Left cardiac atrium (tissue), 4 donors: Measurements from ENCODE around the gene MAPK9. TPM values are rescaled to one million over a fixed set of nuclear protein-coding genes. Genes with fewer than 3 reads are reported as not detected.

Source experiments
- ATAC-seq, 2 donors: fragments of 200-7000 bp; cut with Tn5 transposase; one replicate each; pipeline ENCODE4 v1.9.1; 2020; ENCODE audit warnings: mild to moderate bottlenecking in 2 of 2, moderate library complexity in 2 of 2
- DNase-seq: peaks from one replicate; pipeline ENCODE4 v3.0.0-alpha.2; 2020
- intact Hi-C, 2 donors: fragments of 100-400 bp; cut with DNase I; formaldehyde crosslinking; loops; one replicate each; pipeline versions ENCODE4 v1.14.1 to v1.15.1; 2022 to 2023
- long read RNA-seq: library from polyadenylated mRNA; unstranded; transcript quantifications from one replicate; pipeline ENCODE4 v2.0.0, GENCODE V29; 2021
- total RNA-seq, 2 donors: library from RNA; stranded (reverse); fragmentation: NEBNext Ultra II Directional; extraction: Animal tissue kit (Norgen Biotek cat#: 25700); gene quantifications; one replicate each; pipeline ENCODE4 v1.2.1, GENCODE V29; 2021
- donor health status: DM: no; HTN: yes; CAD: no.
- donor health status: DM: no; HTN: yes; CAD: no; lungs with severe emphysema.
- donor health status: DM: yes; HTN: yes; CAD: no.
- donor health status: Dilated cardiomyopathy.

The MAPK9 gene
- 10 to 100 TPM; 33.8 to 38.8 TPM for total RNA-seq
- long read RNA-seq, partial matches to known transcripts = 3 of 7 reads
- long read RNA-seq, other reads (novel, unspliced or antisense) = 4 of 7 reads

DNA sequence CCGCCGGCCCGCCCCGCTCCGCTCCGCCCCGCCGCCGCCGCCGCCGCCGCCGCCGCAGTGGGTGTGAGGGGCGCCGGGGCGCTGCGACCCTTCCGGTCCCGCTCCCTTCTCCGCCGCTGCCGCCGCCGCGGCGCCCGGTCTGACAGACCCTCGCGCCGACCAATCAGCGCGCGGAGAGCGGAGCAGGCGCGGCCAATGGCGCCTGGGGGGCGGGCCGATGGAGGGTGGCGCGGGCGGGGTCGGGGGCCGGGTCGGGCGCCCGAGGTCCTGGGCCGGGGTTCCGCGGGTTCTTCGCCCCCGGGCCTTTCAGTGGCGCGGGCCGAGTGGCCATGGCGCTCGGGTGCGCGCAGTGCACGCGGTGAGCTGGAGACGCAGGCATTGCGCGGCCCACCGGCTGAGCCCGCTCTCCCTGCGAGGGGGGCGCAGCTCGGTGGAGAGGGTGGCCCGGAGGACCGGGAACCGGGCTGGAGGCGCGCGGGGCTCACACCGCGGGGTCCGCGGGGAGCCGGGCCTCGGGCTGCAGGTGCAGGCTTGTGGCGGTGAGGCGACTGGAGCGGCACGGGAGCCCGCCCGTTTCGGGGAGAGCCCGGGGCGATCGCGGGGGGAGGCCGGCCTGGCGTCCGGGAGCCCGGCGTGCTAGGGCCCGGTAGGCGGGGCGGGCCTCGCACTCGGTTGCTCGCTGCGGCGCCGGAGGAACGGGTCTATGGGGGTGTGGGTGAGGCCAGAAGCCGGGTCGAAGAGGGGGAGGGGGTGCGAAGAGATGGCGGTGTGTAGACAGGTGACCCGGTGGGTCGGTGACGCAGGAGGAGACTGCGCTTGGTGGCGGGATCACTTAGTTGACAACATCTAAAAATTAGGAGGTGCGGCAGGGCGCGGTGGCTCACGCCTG lies at the start of gene MAPK9:
MAPK9 (minus strand) TSS at position 141 of the 889 bp plus-strand sequence. CDS start 11,522 bp downstream, outside the sequence.
- intact Hi-C loops = loop anchor here in 1 of 2 donors (5.0 kb wide), 1 partner anchor 180 kb away; no protein-coding TSS in a partner anchor
- ATAC-seq (peak; percentile 91 to 94), DNase-seq (peak; percentile 89)

DNA sequence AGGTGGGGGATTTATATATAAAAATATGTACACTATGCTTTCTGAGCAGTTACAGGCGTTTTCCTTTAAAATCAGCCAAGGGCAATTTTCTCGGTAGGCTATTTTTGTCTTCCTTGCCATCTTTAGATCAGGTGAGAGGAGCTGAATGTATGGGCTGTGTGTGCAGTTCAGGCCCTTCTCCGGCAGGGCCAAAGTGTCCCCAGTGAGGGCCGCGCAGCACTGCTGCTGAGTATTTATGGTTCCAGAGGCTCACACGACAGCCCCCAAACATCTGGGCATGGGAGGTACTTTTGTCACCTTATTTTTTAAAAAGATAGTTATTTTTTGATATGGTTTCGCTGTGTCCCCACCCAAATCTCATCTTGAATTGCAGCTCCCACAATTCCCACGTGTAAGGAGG lies 49.7 kb upstream of the MAPK9 start:
- ATAC-seq (no peak), DNase-seq (no peak)
- intact Hi-C loops = no loop called here

DNA sequence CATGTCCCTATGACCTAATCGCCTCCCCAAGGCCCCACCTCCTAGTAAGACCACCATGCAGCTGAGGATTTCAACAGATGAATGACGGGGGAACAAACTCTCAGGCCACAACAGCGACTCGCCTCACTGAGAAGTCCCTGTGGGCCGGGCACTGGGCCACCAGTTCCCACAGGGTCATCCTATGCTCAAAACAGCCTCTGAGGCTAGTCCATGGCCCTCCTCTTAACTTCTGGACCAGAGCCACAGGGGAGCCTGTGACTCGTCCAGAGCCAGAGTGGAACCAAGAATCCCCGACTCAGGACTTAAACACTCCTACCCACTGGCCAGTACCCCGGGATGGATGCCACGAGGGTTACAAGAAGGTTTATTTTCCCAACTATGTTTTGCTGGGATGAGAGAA lies 49.0 kb upstream of the MAPK9 start:
- intact Hi-C loops = no loop called here
- ATAC-seq = no peak
- no peak for DNase-seq

DNA sequence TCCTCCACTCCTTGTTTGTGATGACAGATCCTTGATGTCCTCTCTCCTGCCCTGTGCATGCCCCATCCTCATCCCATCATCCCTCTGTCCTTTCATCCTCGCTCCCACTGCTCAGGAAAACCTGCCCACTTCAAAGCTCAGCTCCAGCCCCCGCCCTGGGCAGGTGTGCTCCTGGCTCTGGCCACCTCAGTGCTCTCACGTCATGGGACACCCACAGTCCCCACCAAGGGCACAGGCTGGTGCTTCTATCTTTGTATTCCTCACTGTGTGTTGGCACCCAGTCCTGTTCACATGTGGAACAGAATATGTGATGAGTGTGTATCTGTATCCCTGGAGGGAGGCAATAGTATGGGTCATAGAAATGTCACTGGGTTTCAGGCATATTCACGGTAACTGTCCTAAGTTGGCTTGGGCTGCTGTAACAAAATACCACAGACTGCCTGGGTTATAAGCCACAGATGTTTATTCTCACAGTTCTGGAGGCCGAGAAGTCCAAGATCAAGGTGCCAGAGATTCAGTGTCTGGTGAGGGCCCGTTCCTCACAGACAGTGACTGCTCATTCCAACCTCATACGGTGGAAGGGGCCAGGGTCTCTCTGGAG lies 47.8 kb upstream of the MAPK9 start:
- intact Hi-C loops = no loop called here
- ATAC-seq (no peak), DNase-seq (no peak)

DNA sequence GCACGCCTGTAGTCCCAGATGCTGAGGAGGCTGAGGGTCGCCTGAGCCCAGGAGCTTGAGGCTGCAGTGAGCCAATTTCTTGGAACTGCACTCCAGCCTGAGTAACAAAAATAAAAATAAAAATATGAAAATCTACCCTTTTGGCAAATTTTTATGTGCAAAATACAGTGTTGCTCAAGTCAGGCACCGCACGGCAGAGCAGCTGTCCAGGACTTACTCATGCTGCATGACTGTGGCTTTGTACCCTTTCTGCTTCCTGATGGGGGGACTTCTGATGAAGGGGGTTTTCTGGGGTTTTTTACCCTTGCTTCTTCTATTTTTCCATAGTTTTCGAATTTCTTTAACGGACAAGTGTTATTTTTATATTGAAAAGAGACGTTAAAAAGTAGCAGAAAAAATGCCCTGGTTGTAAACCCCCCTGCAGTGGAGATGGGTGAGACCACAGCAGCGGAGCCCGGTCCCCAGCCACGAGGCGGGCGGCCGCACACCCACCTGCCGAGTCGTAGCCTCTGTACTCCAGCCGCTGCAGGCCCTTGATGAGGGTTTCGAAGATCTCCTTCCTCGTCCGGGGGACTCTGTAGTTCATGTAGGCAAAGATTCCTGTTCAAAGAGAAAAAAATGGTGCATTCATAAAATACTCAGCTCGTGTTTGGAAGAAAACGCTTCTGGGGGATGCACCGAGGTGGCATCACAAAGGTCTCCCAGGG lies 46.3 kb upstream of the MAPK9 start:
- intact Hi-C loops = no loop called here
- no peak for ATAC-seq
- no peak for DNase-seq

DNA sequence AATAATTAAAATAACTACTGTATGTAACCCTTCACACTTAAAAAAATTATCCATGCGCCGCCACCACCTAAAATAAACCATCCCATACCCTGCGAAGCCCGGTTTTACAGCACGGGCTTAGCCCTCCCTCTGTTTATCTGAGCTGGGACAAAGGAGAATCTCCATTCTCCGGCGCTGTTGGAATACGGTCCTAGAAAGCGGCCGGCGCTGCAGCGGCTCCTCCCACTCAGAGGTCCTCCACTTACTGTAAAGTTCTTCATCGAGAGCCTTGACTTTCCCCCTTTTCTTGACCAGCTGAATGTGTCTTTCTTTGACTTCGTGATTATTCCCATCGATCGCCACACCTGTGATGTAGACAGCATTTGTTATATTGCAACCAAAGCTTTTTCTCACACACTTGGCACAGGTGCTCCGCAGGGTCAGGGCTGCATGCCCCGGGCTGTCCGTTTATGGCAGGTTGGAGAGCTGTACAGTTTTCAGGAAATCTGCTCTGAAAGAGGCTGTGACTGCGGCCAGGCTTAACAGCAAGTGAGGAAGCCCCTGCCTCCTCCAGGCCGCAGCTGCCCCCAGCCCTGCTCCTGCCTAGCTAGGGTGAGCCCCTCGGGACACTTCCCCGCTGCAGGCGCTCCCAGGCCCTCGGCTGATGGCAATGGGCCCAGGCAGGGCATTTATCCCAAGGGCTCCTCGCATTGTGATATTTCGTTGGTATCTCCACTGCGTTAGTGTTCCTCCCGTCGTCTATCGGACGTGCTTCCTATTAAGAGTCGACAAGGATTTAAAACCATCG lies 44.5 kb upstream of the MAPK9 start:
- intact Hi-C loops = no loop called here
- DNase-seq (no peak), ATAC-seq (no peak)

DNA sequence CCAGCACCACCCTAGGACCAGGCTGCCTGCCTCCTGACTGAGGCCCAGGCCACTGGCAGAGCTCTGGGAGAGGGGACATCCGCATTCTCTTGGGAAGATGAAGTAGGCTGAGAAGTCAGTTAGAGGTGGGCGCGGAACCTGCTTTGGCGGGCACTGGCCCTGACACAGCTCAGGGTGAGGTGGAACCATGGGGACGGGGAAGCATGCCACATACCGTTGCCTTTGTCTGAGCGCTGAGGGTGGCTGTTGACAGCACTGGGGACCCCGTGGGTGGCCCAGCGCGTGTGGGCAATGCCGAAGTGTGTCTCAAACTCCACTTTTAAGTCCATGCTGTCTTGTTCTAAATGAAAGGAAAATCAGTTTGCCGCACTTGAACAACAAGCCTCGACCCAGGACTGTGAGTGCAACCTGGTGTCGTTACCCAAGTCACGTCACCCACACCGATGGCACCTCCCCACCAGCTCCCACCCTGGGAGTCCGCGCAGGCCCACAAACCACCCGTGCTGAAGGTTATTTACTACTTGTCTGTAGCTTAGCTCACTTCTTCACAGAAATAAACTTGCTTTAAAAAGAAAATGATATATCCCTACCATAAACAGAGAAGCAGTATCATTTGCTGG lies 43.8 kb upstream of the MAPK9 start:
- ATAC-seq = no peak
- intact Hi-C loops = no loop called here
- DNase-seq = no peak

DNA sequence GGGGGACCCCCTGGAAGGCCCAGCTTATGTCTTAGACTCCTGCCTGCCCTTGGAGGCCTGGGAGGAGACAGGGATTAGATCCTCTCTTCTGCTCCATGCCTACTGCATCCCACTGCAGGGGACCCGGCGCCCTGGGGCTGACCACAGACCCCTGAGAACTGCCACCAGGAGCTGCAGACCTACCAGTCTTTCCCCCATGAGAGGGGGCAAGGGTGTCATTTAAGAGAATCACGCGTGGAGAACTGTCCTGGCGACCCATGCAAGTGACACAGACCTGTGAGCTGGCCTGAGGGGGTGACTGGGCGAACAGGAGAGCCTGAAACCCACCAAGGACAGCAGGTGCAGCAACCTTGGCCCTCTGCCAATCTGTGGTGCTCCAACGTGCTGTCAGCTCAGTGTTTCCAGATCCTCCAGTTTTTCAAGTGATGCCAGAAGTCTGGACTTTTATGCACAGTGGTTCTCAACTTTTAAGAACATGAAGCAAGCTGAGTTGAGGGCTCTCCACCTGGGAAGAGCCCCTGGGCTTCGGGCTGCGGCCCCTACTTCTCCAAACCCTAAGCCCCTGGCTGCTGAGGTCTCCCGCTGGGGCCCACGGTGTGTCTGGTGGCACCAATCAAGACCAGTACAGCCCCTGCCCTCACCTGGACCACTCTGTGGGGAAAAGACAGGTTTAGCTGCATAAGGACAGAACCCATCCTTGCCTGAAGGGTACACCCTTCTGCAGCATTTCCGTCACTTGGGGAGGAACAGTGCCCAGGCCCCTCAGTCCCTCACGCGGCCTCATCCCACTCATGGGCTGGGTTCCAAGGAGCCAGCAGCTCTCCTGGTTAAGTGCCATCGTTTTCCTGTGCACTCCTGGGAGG lies 43.1 kb upstream of the MAPK9 start:
- DNase-seq = no peak
- intact Hi-C loops = no loop called here
- ATAC-seq = no peak

DNA sequence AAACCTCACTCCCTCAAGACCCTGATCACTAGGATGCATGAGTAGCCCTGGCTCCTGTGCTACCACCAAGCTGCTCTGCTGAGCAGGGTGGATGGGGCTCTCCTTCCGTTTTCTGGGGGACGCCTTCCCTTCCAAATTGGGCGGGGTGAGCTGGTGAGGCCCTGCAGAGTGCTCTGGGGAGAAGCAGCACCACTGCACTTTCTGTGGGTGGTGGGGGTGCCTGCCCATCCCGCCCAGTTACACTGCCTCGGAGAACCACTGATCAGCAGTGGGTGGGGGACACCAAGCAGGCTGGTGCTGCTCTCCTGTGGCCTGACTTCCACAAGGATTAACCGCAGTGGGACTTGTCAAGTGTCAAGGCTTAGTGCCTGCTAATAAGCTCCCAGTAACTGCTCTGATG lies 42.3 kb upstream of the MAPK9 start:
- intact Hi-C loops = no loop called here
- DNase-seq = no peak

DNA sequence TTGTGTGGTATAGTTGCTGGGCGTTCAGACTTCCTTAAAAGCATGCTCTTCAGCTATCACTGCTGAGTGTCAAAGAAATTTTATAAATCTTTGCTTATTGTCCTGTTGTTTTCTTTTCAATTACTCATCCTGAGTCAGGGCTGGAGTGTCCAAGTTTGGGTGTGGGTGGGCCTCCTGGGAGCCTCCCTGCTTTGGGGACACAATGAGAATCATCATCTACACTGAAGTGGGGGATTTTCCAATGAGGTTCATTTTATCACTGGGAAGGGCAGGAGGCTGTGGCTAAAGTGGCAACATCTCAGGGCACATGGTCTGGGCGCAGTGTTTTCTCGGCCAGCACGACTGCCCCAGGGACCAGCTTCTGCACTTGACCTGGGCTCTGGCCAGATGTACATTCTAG lies 41.8 kb upstream of the MAPK9 start:
- intact Hi-C loops = no loop called here
- ATAC-seq (peak in 1 of 2 donors; percentile 5), DNase-seq (no peak)

More for the DNA sequence above, 42.3 kb upstream of the MAPK9 start:
- no peak for ATAC-seq

DNA sequence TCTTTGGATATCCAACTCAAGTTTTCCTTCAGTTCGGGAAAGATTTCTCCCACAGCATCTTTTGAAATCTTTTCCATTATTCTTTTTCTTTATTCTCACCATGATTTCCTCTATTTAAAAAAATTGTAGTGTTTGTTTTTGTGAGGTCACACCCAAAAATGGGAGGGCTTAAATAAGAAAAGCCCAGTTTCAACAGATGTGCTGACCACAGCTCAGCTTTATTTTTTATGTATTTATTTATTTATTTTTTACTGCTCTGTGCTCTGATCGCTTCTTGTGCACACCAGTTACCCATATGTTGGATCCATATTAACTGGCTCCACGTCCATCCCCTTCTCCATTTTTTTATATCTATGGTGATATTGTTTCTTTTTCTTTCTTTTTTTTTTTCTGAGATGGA lies 41.0 kb upstream of the MAPK9 start:
- intact Hi-C loops = no loop called here
- no peak for ATAC-seq

DNA sequence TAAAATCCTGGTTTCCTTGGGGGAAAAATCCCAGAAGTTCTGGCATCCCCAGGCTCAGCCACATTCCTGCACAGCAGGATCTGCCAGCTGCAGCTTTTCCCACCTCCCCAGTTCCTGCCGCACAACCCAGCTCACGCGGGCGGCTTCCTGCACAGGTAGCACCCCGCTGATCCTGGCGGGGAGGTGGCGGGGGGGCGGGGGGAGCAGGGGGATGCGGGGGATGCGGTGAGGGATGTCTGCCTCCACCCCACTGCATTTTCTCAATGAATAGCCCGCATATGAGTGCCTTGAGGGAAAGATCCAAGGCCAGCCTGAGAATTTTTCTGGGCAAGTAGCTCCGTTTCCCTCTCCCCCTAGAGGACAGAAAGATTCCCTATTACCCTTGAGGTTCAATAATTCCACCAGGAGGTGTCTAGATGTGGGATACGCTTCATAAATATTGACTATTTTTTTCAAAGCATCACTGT lies 40.2 kb upstream of the MAPK9 start:
- peak; percentile 33 for DNase-seq

More for the DNA sequence above, 41.0 kb upstream of the MAPK9 start:
- no peak for DNase-seq

DNA sequence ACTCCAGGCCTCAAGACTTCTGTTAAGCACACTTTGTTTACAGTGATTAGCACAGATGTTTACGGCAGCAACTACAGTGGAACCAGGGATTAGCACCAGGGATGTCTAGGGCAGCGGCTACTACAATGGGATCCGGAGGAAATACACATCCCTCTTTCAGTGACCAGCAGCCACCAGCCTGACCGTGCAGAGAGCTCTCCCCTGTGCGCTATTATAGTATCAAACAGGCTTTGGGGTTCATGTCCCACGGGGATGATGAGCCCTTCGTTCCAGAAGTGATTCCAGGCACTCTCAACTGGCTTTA lies 39.7 kb upstream of the MAPK9 start:
- ATAC-seq (peak in 1 of 2 donors; percentile 0), DNase-seq (peak; percentile 19)
- intact Hi-C loops = no loop called here

More for the DNA sequence above, 40.2 kb upstream of the MAPK9 start:
- ATAC-seq = peak in 1 of 2 donors; percentile 5
- intact Hi-C loops = no loop called here

DNA sequence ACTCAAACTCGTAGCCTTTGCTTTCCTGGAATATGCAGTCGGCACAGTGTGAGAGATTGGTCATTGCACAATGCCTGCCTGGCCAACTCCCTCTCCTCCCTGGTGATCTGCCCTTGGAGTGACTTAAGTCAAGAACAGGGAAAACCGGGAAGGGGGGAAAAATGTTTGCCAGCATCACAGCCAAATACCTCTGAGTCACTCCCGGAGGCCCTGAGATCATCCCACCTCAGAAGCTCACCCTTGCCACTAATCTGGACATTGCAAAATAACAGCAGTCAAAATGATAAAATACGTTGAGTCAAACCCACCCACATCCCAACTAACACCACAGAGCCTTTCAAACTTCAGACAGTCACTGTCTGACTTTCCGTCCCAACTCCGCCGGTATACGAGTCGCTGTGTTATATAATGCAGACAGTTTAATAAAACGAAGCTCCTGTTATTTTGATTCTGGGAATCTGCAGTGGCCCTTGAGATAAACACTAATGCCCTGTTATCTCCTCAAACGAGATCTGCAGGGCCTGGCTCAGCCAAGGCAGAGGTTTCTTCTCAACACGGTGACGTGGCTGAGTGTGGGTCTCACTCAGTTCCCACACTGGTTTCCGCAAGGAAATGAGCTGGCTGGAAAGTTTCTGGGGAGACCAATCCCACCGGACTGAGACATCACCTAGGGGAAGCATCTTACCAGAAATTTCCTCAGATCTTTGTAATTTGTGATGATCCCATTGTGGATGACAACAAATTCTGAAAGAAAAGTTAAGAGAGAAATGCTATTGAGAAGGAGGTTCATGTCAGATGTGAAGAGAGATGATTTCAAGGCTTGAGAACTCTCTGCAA lies 39.1 kb upstream of the MAPK9 start:
- intact Hi-C loops = no loop called here
- peak; percentile 76 for DNase-seq
- peak; percentile 76 to 79 for ATAC-seq

DNA sequence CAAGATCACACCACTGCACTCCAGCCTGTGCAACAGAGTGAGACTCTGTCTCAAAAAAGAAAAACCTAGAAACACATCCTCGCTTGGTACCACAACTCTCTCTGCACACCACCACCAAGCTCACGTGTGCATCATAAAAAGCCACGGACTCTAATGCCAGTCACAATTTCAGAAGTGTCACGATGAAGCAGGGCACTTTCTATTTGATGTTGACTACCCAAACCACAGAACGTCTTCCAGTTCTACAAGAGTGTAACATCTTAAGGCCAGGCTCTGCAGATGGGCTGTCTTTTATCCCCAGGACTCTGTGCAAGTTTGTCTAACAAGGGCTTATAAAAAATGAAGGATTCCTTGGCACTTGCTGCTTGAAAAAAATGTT lies 38.4 kb upstream of the MAPK9 start:
- ATAC-seq = no peak
- peak; percentile 8 for DNase-seq

DNA sequence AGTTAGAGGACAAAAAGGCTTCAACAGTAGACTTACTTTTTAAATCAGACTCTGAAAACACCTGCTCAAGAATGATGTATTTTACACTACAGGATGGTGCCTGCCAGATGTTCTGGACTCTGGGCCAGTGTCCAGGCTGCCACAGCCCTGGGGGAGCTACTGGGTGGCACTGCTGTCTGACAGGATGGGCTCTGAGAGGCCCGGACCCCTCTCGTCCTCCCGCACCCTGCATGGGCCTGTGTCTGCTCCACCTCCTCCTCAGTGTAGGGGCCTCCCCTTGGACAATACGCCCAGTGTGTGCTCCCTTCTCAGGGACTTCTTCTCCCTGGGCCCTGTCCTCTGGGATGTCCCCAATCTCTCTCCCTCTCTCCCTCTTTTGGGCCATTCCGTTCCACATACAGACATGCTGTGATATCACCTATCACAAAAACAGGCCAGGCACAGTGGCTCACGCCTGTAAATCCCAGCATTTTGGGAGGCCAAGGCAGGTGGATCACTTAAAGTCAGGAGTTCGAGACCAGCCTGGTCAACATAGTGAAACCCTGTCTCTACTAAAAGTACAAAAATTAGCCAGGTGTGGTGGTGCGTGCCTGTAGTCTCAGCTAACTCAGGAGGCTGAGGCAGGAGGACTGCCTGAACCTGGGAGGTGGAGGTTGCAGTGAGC lies 37.9 kb upstream of the MAPK9 start:
- no peak for ATAC-seq
- intact Hi-C loops = no loop called here
- DNase-seq = peak; percentile 9

More for the DNA sequence above, 38.4 kb upstream of the MAPK9 start:
- intact Hi-C loops = no loop called here

DNA sequence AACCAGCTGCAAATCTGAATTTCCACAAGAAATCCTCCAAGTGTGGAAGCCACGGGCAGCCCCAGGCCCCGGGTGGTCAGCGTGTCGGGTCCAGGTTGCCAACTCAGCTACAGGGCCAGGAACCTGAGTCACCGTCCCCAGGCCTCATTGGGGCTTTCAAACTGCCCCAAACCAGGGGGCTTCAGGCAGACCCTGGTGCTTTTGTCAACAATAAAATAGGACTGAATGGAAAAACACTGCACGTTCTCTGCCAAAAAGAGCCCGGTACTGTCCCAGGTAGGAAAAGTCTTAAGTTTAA lies 37.2 kb upstream of the MAPK9 start:
- ATAC-seq (no peak), DNase-seq (peak; percentile 12)
- intact Hi-C loops = no loop called here
